ENCODE data around the gene MALAT1. TPM values are rescaled to one million over a fixed set of nuclear protein-coding genes. Genes with fewer than 3 reads are reported as not detected.

Gene MALAT1
- total and polyA plus RNA-seq, 2 of the 13 experiments (the other 11 are each of a cell fraction or from before 2014, with no cell fraction given): 143 to 1,237 TPM

DNA sequence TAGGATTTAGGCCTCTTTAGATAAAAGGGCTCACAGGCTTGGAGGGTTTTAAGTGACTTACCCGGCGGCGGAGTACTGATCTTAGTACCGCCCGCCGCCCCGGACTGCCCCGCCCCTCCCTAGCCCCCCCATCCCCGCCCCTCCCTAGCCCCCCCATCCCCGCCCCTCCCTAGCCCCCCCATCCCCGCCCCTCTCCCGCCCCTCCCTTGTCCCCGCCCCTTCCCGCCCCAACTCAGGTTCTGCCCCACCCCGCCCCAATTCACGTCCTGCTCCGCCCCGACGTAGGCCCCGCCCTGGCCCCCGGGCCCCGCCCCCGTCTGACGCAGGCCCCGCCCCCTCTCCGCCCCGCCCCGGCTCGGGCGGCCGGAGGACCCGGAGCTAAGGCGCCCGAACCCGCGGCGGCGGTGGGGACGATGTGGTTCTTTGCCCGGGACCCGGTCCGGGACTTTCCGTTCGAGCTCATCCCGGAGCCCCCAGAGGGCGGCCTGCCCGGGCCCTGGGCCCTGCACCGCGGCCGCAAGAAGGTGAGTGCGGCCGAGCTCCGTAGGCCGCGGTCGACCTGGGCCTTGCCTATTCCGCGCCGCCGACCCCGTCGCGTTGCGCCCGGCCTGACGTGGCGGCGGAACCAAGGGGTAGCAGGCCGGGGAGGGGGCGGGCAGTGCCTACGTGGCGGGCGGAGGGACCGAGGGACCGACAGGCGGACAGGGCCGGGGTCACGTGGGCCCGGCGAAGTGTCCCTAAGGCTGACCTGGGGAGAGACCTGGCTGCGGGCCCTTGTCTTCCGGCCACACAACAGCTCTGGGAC, 26.1 kb downstream of the MALAT1 start, which contains the start of gene SCYL1 (continued):
- TF ChIP-seq, protein P1, sequence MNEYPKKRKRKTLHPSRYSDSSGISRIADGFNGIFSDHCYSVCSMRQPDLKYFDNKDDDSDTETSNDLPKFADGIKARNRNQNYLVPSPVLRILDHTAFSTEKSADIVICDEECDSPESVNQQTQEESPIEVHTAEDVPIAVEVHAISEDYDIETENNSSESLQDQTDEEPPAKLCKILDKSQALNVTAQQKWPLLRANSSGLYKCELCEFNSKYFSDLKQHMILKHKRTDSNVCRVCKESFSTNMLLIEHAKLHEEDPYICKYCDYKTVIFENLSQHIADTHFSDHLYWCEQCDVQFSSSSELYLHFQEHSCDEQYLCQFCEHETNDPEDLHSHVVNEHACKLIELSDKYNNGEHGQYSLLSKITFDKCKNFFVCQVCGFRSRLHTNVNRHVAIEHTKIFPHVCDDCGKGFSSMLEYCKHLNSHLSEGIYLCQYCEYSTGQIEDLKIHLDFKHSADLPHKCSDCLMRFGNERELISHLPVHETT (CRISPR knock-in tag; conservative IDR thresholded peaks at IDR 0.05): 0 out of 2 replicates have a peak, but pooled peaks have one; percentile 37
- TF ChIP-seq, protein P2, sequence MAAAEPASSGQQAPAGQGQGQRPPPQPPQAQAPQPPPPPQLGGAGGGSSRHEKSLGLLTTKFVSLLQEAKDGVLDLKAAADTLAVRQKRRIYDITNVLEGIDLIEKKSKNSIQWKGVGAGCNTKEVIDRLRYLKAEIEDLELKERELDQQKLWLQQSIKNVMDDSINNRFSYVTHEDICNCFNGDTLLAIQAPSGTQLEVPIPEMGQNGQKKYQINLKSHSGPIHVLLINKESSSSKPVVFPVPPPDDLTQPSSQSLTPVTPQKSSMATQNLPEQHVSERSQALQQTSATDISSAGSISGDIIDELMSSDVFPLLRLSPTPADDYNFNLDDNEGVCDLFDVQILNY (CRISPR knock-in tag; conservative IDR thresholded peaks at IDR 0.05): no peak
- TF ChIP-seq SAFB2 (CRISPR knock-in tag; IDR thresholded peaks at IDR 0.05; ENCODE audit: borderline replicate concordance, low read depth) (0 out of 2 replicates have a peak, but pooled peaks have one; percentile 49), ZNF329 (CRISPR knock-in tag; IDR thresholded peaks at IDR 0.05; ENCODE audit: low read depth) (no peak), KAT7 (CRISPR knock-in tag; IDR thresholded peaks at IDR 0.05; ENCODE audit: borderline replicate concordance) (peak; percentile 68; the same call in 1 of the 2 replicates), ELF1 (CRISPR knock-in tag; IDR thresholded peaks at IDR 0.05) (no peak), ARNT2 (CRISPR knock-in tag; IDR thresholded peaks at IDR 0.05; ENCODE audit: low read depth) (peak; percentile 54; the same call in 1 of the 2 replicates), NFYC (CRISPR knock-in tag; IDR thresholded peaks at IDR 0.05) (no peak), ZMYM2 (CRISPR knock-in tag; IDR thresholded peaks at IDR 0.05) (no peak), NFKBIZ (CRISPR knock-in tag; IDR thresholded peaks at IDR 0.05) (peak; percentile 20; the same call in 1 of the 2 replicates), ZNF20 (CRISPR knock-in tag; IDR thresholded peaks at IDR 0.05) (no peak), TEAD2 (CRISPR knock-in tag; IDR thresholded peaks at IDR 0.05) (no peak), ZNF317 (CRISPR knock-in tag; IDR thresholded peaks at IDR 0.05) (no peak), FLYWCH1 (CRISPR knock-in tag; IDR thresholded peaks at IDR 0.05) (no peak), PHB2 (IDR thresholded peaks at IDR 0.05; ENCODE audit: partially characterized antibody) (no peak), SOX6 (IDR thresholded peaks at IDR 0.05) (no peak), SOX6 (CRISPR knock-in tag; IDR thresholded peaks at IDR 0.05) (no peak), ZNF33B (CRISPR knock-in tag; IDR thresholded peaks at IDR 0.05) (0 out of 2 replicates have a peak, but pooled peaks have one; percentile 54), ZNF496 (CRISPR knock-in tag; IDR thresholded peaks at IDR 0.05; ENCODE audit: insufficient replicate concordance) (no peak)
- TF ChIP-seq, protein P3, sequence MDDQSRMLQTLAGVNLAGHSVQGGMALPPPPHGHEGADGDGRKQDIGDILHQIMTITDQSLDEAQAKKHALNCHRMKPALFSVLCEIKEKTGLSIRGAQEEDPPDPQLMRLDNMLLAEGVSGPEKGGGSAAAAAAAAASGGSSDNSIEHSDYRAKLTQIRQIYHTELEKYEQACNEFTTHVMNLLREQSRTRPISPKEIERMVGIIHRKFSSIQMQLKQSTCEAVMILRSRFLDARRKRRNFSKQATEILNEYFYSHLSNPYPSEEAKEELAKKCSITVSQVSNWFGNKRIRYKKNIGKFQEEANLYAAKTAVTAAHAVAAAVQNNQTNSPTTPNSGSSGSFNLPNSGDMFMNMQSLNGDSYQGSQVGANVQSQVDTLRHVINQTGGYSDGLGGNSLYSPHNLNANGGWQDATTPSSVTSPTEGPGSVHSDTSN (CRISPR knock-in tag; IDR thresholded peaks at IDR 0.05; ENCODE audit: borderline replicate concordance): no peak
- TF ChIP-seq, protein P4, sequence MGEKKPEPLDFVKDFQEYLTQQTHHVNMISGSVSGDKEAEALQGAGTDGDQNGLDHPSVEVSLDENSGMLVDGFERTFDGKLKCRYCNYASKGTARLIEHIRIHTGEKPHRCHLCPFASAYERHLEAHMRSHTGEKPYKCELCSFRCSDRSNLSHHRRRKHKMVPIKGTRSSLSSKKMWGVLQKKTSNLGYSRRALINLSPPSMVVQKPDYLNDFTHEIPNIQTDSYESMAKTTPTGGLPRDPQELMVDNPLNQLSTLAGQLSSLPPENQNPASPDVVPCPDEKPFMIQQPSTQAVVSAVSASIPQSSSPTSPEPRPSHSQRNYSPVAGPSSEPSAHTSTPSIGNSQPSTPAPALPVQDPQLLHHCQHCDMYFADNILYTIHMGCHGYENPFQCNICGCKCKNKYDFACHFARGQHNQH (CRISPR knock-in tag; IDR thresholded peaks at IDR 0.05): 0 out of 2 replicates have a peak, but pooled peaks have one; percentile 21
- TF ChIP-seq, protein P5, sequence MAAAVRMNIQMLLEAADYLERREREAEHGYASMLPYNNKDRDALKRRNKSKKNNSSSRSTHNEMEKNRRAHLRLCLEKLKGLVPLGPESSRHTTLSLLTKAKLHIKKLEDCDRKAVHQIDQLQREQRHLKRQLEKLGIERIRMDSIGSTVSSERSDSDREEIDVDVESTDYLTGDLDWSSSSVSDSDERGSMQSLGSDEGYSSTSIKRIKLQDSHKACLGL (CRISPR knock-in tag; IDR thresholded peaks at IDR 0.05): peak; percentile 53
- TF ChIP-seq, protein P6, sequence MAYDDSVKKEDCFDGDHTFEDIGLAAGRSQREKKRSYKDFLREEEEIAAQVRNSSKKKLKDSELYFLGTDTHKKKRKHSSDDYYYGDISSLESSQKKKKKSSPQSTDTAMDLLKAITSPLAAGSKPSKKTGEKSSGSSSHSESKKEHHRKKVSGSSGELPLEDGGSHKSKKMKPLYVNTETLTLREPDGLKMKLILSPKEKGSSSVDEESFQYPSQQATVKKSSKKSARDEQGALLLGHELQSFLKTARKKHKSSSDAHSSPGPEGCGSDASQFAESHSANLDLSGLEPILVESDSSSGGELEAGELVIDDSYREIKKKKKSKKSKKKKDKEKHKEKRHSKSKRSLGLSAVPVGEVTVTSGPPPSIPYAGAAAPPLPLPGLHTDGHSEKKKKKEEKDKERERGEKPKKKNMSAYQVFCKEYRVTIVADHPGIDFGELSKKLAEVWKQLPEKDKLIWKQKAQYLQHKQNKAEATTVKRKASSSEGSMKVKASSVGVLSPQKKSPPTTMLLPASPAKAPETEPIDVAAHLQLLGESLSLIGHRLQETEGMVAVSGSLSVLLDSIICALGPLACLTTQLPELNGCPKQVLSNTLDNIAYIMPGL (CRISPR knock-in tag; IDR thresholded peaks at IDR 0.05; ENCODE audit: borderline replicate concordance in 1 of 2, low read depth in 1 of 2): peak; percentile 59 to 77; a peak in 3 of 4 replicates

Measured in HepG2 (cell line).